Lower leg skin (tissue), 3 donors: ENCODE data around the gene ANO9.
"Not testable (repeated sequence)": the region's sequence is repeated elsewhere in the genome, so short reads cannot be mapped to it uniquely, and the experiment has no call there.

Source experiments
- POLR2A ChIP-seq, 2 donors: fragments of 450-650 bp; IDR thresholded peaks; one replicate each; pipeline ENCODE4 v1.6.1; 2016 to 2017; ENCODE audit warnings: antibody characterized with exemption in 2 of 2, mild to moderate bottlenecking in 1 of 2, moderate library complexity in 1 of 2
- TF ChIP-seq, protein P1 (sequence below), 3 donors: fragments of 450-650 bp; IDR thresholded peaks; one replicate each; pipeline ENCODE4 v1.5.1; 2016; ENCODE audit warnings: antibody characterized with exemption in 3 of 3, mild to moderate bottlenecking in 3 of 3, moderate library complexity in 2 of 3

DNA sequence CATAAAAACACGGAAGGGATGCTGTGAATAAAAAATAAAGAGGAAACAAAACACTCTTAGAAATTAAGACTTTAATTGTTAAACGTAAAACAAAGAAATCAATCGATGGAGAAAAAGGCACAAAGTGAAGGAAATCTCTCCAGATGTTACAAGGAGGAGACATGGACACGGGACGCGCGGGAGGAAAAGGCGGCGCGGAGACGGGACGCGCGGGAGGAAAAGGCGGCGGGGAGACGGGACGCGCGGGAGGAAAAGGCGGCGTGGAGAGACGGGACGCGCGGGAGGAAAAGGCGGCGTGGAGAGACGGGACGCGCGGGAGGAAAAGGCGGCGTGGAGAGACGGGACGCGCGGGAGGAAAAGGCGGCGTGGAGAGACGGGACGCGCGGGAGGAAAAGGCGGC is 17.0 kb downstream of the ANO9 start:
- TF ChIP-seq, protein P1, sequence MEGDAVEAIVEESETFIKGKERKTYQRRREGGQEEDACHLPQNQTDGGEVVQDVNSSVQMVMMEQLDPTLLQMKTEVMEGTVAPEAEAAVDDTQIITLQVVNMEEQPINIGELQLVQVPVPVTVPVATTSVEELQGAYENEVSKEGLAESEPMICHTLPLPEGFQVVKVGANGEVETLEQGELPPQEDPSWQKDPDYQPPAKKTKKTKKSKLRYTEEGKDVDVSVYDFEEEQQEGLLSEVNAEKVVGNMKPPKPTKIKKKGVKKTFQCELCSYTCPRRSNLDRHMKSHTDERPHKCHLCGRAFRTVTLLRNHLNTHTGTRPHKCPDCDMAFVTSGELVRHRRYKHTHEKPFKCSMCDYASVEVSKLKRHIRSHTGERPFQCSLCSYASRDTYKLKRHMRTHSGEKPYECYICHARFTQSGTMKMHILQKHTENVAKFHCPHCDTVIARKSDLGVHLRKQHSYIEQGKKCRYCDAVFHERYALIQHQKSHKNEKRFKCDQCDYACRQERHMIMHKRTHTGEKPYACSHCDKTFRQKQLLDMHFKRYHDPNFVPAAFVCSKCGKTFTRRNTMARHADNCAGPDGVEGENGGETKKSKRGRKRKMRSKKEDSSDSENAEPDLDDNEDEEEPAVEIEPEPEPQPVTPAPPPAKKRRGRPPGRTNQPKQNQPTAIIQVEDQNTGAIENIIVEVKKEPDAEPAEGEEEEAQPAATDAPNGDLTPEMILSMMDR (IDR thresholded peaks at IDR 0.05), result not testable (repeated sequence)
- TF ChIP-seq POLR2A (IDR thresholded peaks at IDR 0.05), result not testable (repeated sequence)
